Inflammatory macrophage treated with lipopolysaccharide for 1 hour (primary cell): ENCODE data around the gene C16orf78.

Source experiments
- DNase-seq, 2 donors: peaks; one replicate each; pipeline ENCODE4 v3.0.0-alpha.2; 2020 to 2022

C16orf78 gene

DNA sequence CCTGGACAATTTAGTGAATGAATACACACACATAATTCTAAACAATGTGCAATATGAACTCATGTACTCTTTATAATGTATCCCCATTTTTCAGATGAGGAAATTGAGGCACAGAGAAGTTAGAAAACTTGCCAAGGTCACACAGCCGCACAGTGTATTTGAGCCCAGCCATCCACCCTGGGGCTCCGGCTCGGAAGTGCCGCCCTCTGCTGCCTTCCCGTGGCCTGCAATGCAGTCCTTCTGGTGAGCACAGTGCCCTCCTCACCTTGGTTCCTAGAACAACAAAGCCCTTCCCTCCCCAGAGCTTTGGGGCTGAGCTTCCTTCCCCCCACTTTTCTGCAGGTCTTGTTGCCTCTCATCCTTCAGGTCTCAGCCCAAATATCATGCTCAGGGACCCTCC is 63.7 kb downstream of the C16orf78 start:
- no peak for DNase-seq

GRCh38 chr16:49439050-49439449 is 65.4 kb downstream of the C16orf78 start:
- no peak for DNase-seq

- no peak for DNase-seq
These were observed 66.1 kb downstream of the C16orf78 start for GRCh38 chr16:49439676-49440075.

DNA sequence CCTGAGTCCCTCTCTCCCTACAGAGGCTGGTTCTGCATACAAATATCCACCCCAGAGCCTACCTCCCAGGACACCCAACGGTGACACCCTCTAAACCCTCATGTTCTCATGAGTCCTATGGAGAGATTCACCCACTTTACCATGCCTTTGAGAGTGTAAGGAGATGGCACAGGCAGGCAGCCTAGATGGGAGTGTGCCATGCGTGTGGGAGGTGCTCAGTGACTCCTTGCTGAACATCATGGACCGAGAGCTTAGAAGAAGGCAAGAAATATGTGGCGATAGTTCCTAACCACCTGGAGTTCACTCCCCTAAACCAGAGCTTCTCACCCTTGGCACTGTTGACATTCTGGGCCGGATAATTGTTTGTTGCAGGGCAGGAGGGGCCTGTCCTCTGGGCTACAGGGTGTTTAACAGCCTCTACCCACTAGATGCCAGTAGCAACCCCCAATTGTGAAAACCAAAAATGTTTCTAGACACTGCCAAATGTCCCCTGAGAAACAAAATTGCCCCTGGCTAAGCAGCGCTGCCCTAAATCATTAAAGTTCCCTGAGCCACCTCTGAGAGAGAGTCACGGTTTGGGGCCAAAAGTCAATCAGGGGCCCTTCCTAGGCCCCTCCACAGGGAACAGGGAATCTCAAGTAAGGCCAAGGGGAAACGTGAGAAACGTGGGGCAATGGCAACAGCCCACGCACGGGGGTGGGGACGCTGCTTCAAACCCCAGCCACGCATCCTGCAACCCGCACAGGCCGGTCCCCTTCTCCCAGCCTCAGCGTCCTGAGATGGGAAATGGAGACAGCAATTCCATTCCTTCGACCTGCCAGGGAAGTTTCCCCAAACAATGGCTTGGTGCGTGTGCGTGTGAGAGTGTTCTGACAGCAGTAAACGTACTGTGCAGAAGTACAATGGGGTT is 66.8 kb downstream of the C16orf78 start:
- no peak for DNase-seq

DNA sequence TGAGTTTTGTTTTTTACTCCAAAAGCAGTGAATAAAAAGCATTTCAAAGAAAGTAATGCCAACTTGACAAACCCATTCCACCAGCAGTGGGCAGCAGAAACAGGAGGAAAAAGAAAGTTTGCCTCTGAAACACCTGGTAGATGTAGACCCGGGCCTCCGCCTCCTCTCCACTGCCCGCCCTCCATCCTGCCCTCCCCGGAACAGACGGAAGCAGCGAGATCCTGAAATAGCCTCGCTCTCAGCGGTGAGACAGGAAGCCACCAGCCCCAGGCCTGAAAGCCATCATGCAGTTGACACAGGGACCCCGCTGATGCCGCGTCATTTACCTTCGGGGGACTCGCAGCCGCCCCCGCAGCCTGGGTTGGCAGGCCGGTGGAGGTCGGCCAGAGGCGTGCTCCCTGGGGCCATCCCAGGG is 67.8 kb downstream of the C16orf78 start:
- no peak for DNase-seq

DNA sequence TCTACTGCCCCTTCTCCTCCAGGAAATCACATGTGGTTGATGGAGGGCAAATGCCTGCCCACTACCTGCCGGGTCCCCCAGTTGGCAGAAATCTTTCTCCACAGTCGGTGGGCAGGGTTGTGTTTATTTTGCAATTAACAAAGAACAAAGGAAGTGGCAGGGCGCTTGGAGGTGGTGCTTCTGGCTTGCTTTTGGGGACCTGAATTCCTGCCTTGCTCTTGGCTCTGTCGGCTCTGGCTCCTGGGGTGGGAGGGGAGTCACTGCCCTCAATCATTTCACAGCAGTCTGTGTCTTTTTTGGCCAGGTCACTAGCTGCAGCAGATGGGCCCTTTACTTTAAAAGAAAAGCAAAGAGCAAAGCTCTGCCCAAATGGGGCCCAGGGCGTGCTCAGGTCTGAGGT is 69.2 kb downstream of the C16orf78 start:
- DNase-seq, result no peak

- DNase-seq, result no peak
These were observed 70.0 kb downstream of the C16orf78 start for GRCh38 chr16:49443576-49443975.

DNA sequence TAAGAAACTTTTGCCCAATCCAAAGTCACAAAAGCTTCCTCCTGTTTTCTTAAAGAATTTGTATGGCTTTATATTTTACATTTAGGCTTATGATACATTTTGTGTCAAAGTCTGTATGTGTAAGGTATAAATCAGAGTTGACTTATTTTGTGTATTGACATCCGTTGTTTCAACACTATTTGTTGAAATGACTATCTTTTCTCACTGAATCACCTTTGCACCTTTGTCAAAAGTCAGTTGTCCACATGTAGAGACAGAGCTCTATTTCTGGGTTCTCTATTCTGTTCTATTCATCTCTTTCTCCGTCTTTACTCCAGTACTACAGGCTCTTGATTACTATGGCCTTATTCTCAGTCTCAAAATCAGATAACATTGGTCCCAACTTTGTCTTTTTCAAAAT is 73.2 kb downstream of the C16orf78 start:
- DNase-seq, result no peak
